IMR-90 (cell line): Measurements from ENCODE around the gene ABCB1. TPM values are rescaled to one million over a fixed set of nuclear protein-coding genes. Genes with fewer than 3 reads are reported as not detected.

ENCODE experiments used
- ATAC-seq: fragments of 200-7000 bp; cut with Tn5 transposase; 2 replicates; pipeline ENCODE4 v1.9.1; 2020; ENCODE audit warnings: low read depth, mild to moderate bottlenecking, moderate library complexity
- BruUV-seq: library from RNA; stranded (reverse); fragments of 400-500 nt; replicated peaks from 2 replicates; lab custom pipeline; 2021; lab: Mats Ljungman, UMichigan
- CTCF ChIA-PET: fragments of 300-600 bp; formaldehyde crosslinking; extraction: SDS; loops from one replicate; lab custom pipeline; 2021; ENCODE audit warnings: antibody characterized with exemption; lab: Yijun Ruan, JAX
- POLR2A ChIA-PET: fragments of 300-600 bp; sonication (Branson Sonifier 250); formaldehyde crosslinking; loops from one replicate; lab custom pipeline; 2022; ENCODE audit warnings: antibody characterized with exemption; ENCODE audit not compliant: unreplicated experiment; lab: Charles Lee
- DNase-seq: peaks from one replicate; pipeline ENCODE4 v3.0.0; 2013
- H2AFZ ChIP-seq: replicated peaks from 2 replicates; pipeline ENCODE3; 2013; ENCODE audit warnings: low read length, mild to moderate bottlenecking; ENCODE audit not compliant: poor library complexity
- H2AK5ac ChIP-seq: 2 replicates; pipeline ENCODE4 v1.6.1; 2013; ENCODE audit warnings: low read depth, low read length, inconsistent platforms
- H2AK9ac ChIP-seq: replicated peaks from 2 replicates; pipeline ENCODE3; 2013; ENCODE audit warnings: mild to moderate bottlenecking, low read depth, low read length, moderate library complexity; ENCODE audit not compliant: poor library complexity
- H2BK120ac ChIP-seq: 2 replicates; pipeline ENCODE4 v1.6.1; 2013; ENCODE audit warnings: low read depth, low read length, inconsistent platforms
- H2BK15ac ChIP-seq: 3 replicates; pipeline ENCODE4 v1.6.1; 2013; ENCODE audit warnings: low read depth, low read length, inconsistent platforms
- H2BK20ac ChIP-seq: 2 replicates; pipeline ENCODE4 v1.6.1; 2013; ENCODE audit warnings: low read depth, mild to moderate bottlenecking, inconsistent platforms, low read length, moderate library complexity
- H2BK5ac ChIP-seq: 2 replicates; pipeline ENCODE4 v1.6.1; 2013; ENCODE audit warnings: mild to moderate bottlenecking, low read depth, low read length, inconsistent platforms; ENCODE audit not compliant: poor library complexity, severe bottlenecking
- H3K14ac ChIP-seq: replicated peaks from 2 replicates; pipeline ENCODE4 v1.6.1; 2013; ENCODE audit warnings: low read depth, low read length, inconsistent platforms
- H3K18ac ChIP-seq: 2 replicates; pipeline ENCODE4 v1.6.1; 2013; ENCODE audit warnings: low read depth, low read length, control low read depth
- H3K23ac ChIP-seq: 2 replicates; pipeline ENCODE4 v1.6.1; 2013; ENCODE audit warnings: low read depth, low read length, inconsistent platforms
- H3K27ac ChIP-seq: 2 replicates; pipeline ENCODE4 v1.5.1; 2013; ENCODE audit warnings: mild to moderate bottlenecking, control low read depth, low read length; ENCODE audit not compliant: insufficient read depth
- H3K27me3 ChIP-seq: 2 replicates; pipeline ENCODE4 v1.6.1; 2013; ENCODE audit warnings: low read length; ENCODE audit not compliant: control insufficient read depth, insufficient read depth
- H3K36me3 ChIP-seq: 2 replicates; pipeline ENCODE4 v1.6.1; 2013; ENCODE audit warnings: low read length, mixed read lengths; ENCODE audit not compliant: control insufficient read depth, insufficient read depth
- H3K4ac ChIP-seq: 2 replicates; pipeline ENCODE4 v1.6.1; 2013; ENCODE audit warnings: low read depth, low read length, inconsistent platforms
- H3K4me1 ChIP-seq: 2 replicates; pipeline ENCODE4 v1.6.1; 2013; ENCODE audit warnings: low read length, mixed read lengths; ENCODE audit not compliant: control insufficient read depth, insufficient read depth
- H3K4me2 ChIP-seq: 2 replicates; pipeline ENCODE4 v1.6.1; 2013; ENCODE audit warnings: low read depth, mild to moderate bottlenecking, control low read depth, low read length, moderate library complexity
- H3K4me3 ChIP-seq: 2 replicates; pipeline ENCODE4 v1.5.1; 2013; ENCODE audit warnings: low read depth, mild to moderate bottlenecking, control low read depth, low read length, moderate library complexity; ENCODE audit not compliant: insufficient read depth
- H3K56ac ChIP-seq: 2 replicates; pipeline ENCODE4 v1.6.1; 2013; ENCODE audit warnings: low read length, inconsistent platforms; ENCODE audit not compliant: insufficient read depth; ENCODE audit errors: extremely low read depth
- H3K79me1 ChIP-seq, 2 experiments: 2 replicates each; pipeline ENCODE4 v1.6.1; 2013; ENCODE audit warnings: low read length in 2 of 2, inconsistent platforms in 1 of 2, low read depth in 1 of 2
- H3K9ac ChIP-seq: 2 replicates; pipeline ENCODE4 v1.6.1; 2013; ENCODE audit warnings: low read depth, low read length, control low read depth
- H3K9me1 ChIP-seq: 2 replicates; pipeline ENCODE4 v1.6.1; 2013; ENCODE audit warnings: low read length, inconsistent platforms; ENCODE audit not compliant: insufficient read depth
- H3K9me3 ChIP-seq: 2 replicates; pipeline ENCODE4 v1.6.1; 2013; ENCODE audit warnings: low read length; ENCODE audit not compliant: control insufficient read depth, insufficient read depth
- H4K20me1 ChIP-seq: 2 replicates; pipeline ENCODE4 v1.6.1; 2013; ENCODE audit warnings: low read length, inconsistent platforms; ENCODE audit not compliant: insufficient read depth
- H4K5ac ChIP-seq: 2 replicates; pipeline ENCODE4 v1.6.1; 2013; ENCODE audit warnings: mild to moderate bottlenecking, low read depth, low read length, control low read depth
- H4K8ac ChIP-seq, 2 experiments: 2 replicates each; pipeline ENCODE4 v1.6.1; 2013; ENCODE audit warnings: low read depth in 2 of 2, low read length in 2 of 2, control low read depth in 1 of 2, inconsistent platforms in 1 of 2
- H4K91ac ChIP-seq: 2 replicates; pipeline ENCODE4 v1.6.1; 2013; ENCODE audit warnings: low read depth, low read length, inconsistent platforms; ENCODE audit not compliant: insufficient read depth
- BHLHE40 ChIP-seq: fragments of 150-350 bp; IDR thresholded peaks from 2 replicates; pipeline ENCODE4 v1.6.1; 2016; ENCODE audit warnings: mild to moderate bottlenecking, low read depth, low read length
- CEBPB ChIP-seq: IDR thresholded peaks from 2 replicates; pipeline ENCODE4 v1.6.1; 2012; ENCODE audit warnings: low read depth, low read length, improper control_type of control experiment
- CHD1 ChIP-seq: IDR thresholded peaks from 2 replicates; pipeline ENCODE4 v1.6.1; 2012; ENCODE audit warnings: low read depth, low read length, improper control_type of control experiment
- FOS ChIP-seq: fragments of 150-350 bp; IDR thresholded peaks from 2 replicates; pipeline ENCODE4 v1.6.1; 2016; ENCODE audit warnings: low read depth, low read length
- MAFK ChIP-seq: IDR thresholded peaks from 2 replicates; pipeline ENCODE4 v1.6.1; 2012; ENCODE audit warnings: low read depth, low read length, improper control_type of control experiment
- MAZ ChIP-seq: IDR thresholded peaks from 2 replicates; pipeline ENCODE4 v1.6.1; 2012; ENCODE audit warnings: low read depth, mild to moderate bottlenecking, low read length, improper control_type of control experiment, moderate library complexity, borderline replicate concordance
- MXI1 ChIP-seq: IDR thresholded peaks from 2 replicates; pipeline ENCODE4 v1.6.1; 2012; ENCODE audit warnings: low read depth, mild to moderate bottlenecking, low read length, moderate library complexity, borderline replicate concordance
- NFE2L2 ChIP-seq: fragments of 150-350 bp; IDR thresholded peaks from 2 replicates; pipeline ENCODE4 v1.6.1; 2016; ENCODE audit warnings: low read depth, mild to moderate bottlenecking, low read length
- POLR2A ChIP-seq: IDR thresholded peaks from 2 replicates; pipeline ENCODE4 v1.6.1; 2012; ENCODE audit warnings: mild to moderate bottlenecking, low read depth, low read length
- RAD21 ChIP-seq: IDR thresholded peaks from 2 replicates; pipeline ENCODE4 v1.6.1; 2012; ENCODE audit warnings: low read length, improper control_type of control experiment
- RCOR1 ChIP-seq: IDR thresholded peaks from 2 replicates; pipeline ENCODE4 v1.6.1; 2012; ENCODE audit warnings: mild to moderate bottlenecking, low read length, improper control_type of control experiment; ENCODE audit not compliant: insufficient replicate concordance
- RFX5 ChIP-seq: IDR thresholded peaks from 2 replicates; pipeline ENCODE4 v1.8.0; 2012; ENCODE audit warnings: low read depth, mild to moderate bottlenecking, low read length, moderate library complexity
- SMC3 ChIP-seq: fragments of 150-350 bp; IDR thresholded peaks from 2 replicates; pipeline ENCODE4 v1.6.1; 2016; ENCODE audit warnings: low read depth, mild to moderate bottlenecking, antibody characterized with exemption, low read length, moderate library complexity
- WGBS, 2 experiments: methylation state at CpG; one replicate each; pipeline versions ENCODE4 v1.1.5 to v1.1.7; 2013; ENCODE audit warnings: missing lambda C conversion rate in 2 of 2; ENCODE audit not compliant: insufficient read length in 1 of 2; ENCODE audit errors: extremely low coverage in 2 of 2; 5-methylcytosine and 5-hydroxymethylcytosine counted together
- dilution Hi-C: fragments of 300-500 bp; cut with HindIII; formaldehyde crosslinking; loops from one replicate; pipeline ENCODE4 v1.14.3; 2018; ENCODE audit warnings: low sequenced_read_pairs; ENCODE audit not compliant: unreplicated experiment
- in situ Hi-C: fragments of 300-500 bp; cut with MboI; formaldehyde crosslinking; loops from 3 replicates; pipeline ENCODE4 v1.14.3; 2019; ENCODE audit warnings: low sequenced_read_pairs, inconsistent platforms, mixed read lengths
- intact Hi-C: fragments of 100-400 bp; cut with micrococcal nuclease; formaldehyde crosslinking; loops from 2 replicates; pipeline ENCODE4 v1.10.0; 2022
- polyA plus RNA-seq, 3 experiments: library from polyadenylated mRNA; depleted of rRNA; stranded (reverse); fragments of >200 nt; gene quantifications; 2 replicates each; pipeline ENCODE4 v1.2.3, GENCODE V29; 2012; ENCODE audit warnings: low replicate concordance in 1 of 3
- total RNA-seq: library from RNA; depleted of rRNA; stranded (reverse); fragments of >200 nt; gene quantifications from 2 replicates; pipeline ENCODE4 v1.2.3, GENCODE V29; 2012
- TF ChIP-seq, protein P1 (sequence below): conservative IDR thresholded peaks from 2 replicates; pipeline ENCODE4 v1.5.1; 2012; ENCODE audit warnings: mild to moderate bottlenecking, low read depth, low read length, improper control_type of control experiment
- TF ChIP-seq, protein P2 (sequence below): fragments of 150-350 bp; IDR thresholded peaks from 2 replicates; pipeline ENCODE4 v1.6.1; 2016; ENCODE audit warnings: low read depth, mild to moderate bottlenecking, low read length, moderate library complexity, borderline replicate concordance
- TF ChIP-seq, protein P3 (sequence below): fragments of 150-350 bp; IDR thresholded peaks from 2 replicates; pipeline ENCODE4 v1.6.1; 2017; ENCODE audit warnings: mild to moderate bottlenecking, antibody characterized with exemption, low read length, low read depth

The ABCB1 gene
- total and polyA plus RNA-seq, 2 of the 4 experiments (the other 2 are of a cell fraction) = 0.80 to 0.90 TPM

DNA sequence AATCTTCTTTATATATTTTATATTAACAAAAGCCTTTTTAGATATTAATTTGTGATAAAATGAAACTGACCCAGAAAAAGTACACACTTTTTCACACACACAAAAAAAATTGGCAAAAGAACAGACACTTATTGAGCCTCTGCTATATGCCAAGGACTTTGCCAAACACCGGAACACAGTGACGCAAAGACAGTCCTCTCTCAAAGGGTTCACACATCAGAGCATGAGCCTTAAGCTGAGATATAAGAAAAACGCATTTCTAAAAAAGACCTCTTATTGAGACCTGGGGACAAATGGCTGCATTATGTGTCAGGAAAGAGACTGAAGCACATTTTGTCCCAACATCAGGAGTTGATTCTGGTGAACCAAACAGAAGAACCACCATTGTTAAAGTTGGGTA lies 101.2 kb downstream of the ABCB1 start:
- Histone ChIP-seq H3K4me3 (no peak overlapping the region), H4K5ac (no peak overlapping the region), H3K9me3 (no peaks in the 10 kb centered on the region), H3K9ac (no peak overlapping the region), H2BK120ac (no peak overlapping the region), H2BK5ac (no peak overlapping the region), H2AFZ (no peak overlapping the region), H3K36me3 (no peaks in the 10 kb centered on the region), H2BK15ac (no peak overlapping the region), H2AK9ac (no peak overlapping the region), H3K18ac (no peak overlapping the region), H4K20me1 (no peaks in the 10 kb centered on the region), H3K4me1 (no peaks in the 10 kb centered on the region), H3K4ac (no peak overlapping the region), H4K91ac (no peak overlapping the region), H2AK5ac (no peak overlapping the region), H3K79me1 (no peaks in the 10 kb centered on the region), H3K9me1 (no peaks in the 10 kb centered on the region), H3K14ac (no peak overlapping the region), H2BK20ac (no peak overlapping the region), H3K56ac (no peak overlapping the region), H3K23ac (no peak overlapping the region), H4K8ac (no peak overlapping the region), H3K27me3 (peaks cover 1% of the 10 kb centered on the region; the same call in 1 of the 2 replicates), H3K27ac (no peak overlapping the region), H3K4me2 (no peak overlapping the region)
- dilution Hi-C loops (no loop called here), intact Hi-C loops (no loop called here), in situ Hi-C loops (no loop called here)
- ChIA-PET POLR2A (no interaction called here), CTCF (no interaction called here)
- no peak for DNase-seq
- TF ChIP-seq CEBPB = no peak
- TF ChIP-seq RFX5 = no peak
- TF ChIP-seq POLR2A = no peak
- TF ChIP-seq NFE2L2 = no peak
- no peak for TF ChIP-seq BHLHE40
- TF ChIP-seq MAZ = no peak
- TF ChIP-seq, protein P1, sequence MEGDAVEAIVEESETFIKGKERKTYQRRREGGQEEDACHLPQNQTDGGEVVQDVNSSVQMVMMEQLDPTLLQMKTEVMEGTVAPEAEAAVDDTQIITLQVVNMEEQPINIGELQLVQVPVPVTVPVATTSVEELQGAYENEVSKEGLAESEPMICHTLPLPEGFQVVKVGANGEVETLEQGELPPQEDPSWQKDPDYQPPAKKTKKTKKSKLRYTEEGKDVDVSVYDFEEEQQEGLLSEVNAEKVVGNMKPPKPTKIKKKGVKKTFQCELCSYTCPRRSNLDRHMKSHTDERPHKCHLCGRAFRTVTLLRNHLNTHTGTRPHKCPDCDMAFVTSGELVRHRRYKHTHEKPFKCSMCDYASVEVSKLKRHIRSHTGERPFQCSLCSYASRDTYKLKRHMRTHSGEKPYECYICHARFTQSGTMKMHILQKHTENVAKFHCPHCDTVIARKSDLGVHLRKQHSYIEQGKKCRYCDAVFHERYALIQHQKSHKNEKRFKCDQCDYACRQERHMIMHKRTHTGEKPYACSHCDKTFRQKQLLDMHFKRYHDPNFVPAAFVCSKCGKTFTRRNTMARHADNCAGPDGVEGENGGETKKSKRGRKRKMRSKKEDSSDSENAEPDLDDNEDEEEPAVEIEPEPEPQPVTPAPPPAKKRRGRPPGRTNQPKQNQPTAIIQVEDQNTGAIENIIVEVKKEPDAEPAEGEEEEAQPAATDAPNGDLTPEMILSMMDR = no peak
- TF ChIP-seq RCOR1 = no peak
- TF ChIP-seq SMC3 = no peak
- TF ChIP-seq FOS = no peak
- TF ChIP-seq, protein P2, sequence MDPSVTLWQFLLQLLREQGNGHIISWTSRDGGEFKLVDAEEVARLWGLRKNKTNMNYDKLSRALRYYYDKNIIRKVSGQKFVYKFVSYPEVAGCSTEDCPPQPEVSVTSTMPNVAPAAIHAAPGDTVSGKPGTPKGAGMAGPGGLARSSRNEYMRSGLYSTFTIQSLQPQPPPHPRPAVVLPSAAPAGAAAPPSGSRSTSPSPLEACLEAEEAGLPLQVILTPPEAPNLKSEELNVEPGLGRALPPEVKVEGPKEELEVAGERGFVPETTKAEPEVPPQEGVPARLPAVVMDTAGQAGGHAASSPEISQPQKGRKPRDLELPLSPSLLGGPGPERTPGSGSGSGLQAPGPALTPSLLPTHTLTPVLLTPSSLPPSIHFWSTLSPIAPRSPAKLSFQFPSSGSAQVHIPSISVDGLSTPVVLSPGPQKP = no peak
- TF ChIP-seq MAFK = no peak
- no peak for TF ChIP-seq MXI1
- no peak for TF ChIP-seq RAD21
- TF ChIP-seq, protein P3, sequence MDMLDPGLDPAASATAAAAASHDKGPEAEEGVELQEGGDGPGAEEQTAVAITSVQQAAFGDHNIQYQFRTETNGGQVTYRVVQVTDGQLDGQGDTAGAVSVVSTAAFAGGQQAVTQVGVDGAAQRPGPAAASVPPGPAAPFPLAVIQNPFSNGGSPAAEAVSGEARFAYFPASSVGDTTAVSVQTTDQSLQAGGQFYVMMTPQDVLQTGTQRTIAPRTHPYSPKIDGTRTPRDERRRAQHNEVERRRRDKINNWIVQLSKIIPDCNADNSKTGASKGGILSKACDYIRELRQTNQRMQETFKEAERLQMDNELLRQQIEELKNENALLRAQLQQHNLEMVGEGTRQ = no peak
- no peak for TF ChIP-seq CHD1
- no TSS peak for BruUV-seq
- no peak for ATAC-seq
- no CpG with 5 or more reads among the region's 3 CpGs for WGBS, 2 experiments
